Thoracic aorta (tissue), 2 donors: ENCODE measurements around the gene CYP46A1. TPM values are rescaled to one million over a fixed set of nuclear protein-coding genes. Genes with fewer than 3 reads are reported as not detected.

Experiments used
- ATAC-seq: fragments of 150-250 bp; one replicate; pipeline ENCODE4 v1.8.0; 2017; ENCODE audit warnings: low read depth; ENCODE audit not compliant: insufficient number of reproducible peaks, low FRiP score
- DNase-seq: peaks from one replicate; pipeline ENCODE4 v3.0.0-alpha.2; 2020; ENCODE audit warnings: low spot score
- H3K27ac ChIP-seq, 2 donors: fragments of 200-600 bp; sonication (generic); 1 replicate in 1 of 2; 2 replicates in 1 of 2; pipeline ENCODE4 v1.5.1; 2016; ENCODE audit warnings: mild to moderate bottlenecking in 2 of 2, moderate library complexity in 2 of 2
- H3K27me3 ChIP-seq: fragments of 200-600 bp; sonication (generic); replicated peaks from 2 replicates; pipeline ENCODE4 v1.6.0; 2016; ENCODE audit warnings: mild to moderate bottlenecking; ENCODE audit not compliant: insufficient read depth
- H3K36me3 ChIP-seq: fragments of 200-600 bp; sonication (generic); one replicate; pipeline ENCODE4 v1.5.1; 2016
- H3K4me1 ChIP-seq, 2 donors: fragments of 200-600 bp; sonication (generic); 1 replicate in 1 of 2; 2 replicates in 1 of 2; pipeline versions ENCODE4 v1.5.1 to v1.6.0; 2016; ENCODE audit warnings: low read depth in 2 of 2, mild to moderate bottlenecking in 1 of 2; ENCODE audit not compliant: control insufficient read depth in 1 of 2
- H3K4me3 ChIP-seq: fragments of 200-600 bp; sonication (generic); 2 replicates; pipeline ENCODE4 v1.5.1; 2016; ENCODE audit warnings: mild to moderate bottlenecking
- H3K9me3 ChIP-seq: fragments of 200-600 bp; sonication (generic); 2 replicates; pipeline ENCODE4 v1.5.1; 2016
- total RNA-seq, 2 donors: library from RNA; depleted of rRNA; stranded (reverse); fragments of >200 nt; gene quantifications; one replicate each; pipeline versions ENCODE4 v1.1.0 to v1.2.3, GENCODE V29; 2016
- TF ChIP-seq, protein P1 (sequence below): fragments of 200-600 bp; sonication (generic); IDR thresholded peaks from one replicate; pipeline ENCODE4 v1.5.1; 2019; ENCODE audit warnings: antibody characterized with exemption

The CYP46A1 gene
- total RNA-seq, 2 donors from 2014 or later, result 0.68 to 1.3 TPM

DNA sequence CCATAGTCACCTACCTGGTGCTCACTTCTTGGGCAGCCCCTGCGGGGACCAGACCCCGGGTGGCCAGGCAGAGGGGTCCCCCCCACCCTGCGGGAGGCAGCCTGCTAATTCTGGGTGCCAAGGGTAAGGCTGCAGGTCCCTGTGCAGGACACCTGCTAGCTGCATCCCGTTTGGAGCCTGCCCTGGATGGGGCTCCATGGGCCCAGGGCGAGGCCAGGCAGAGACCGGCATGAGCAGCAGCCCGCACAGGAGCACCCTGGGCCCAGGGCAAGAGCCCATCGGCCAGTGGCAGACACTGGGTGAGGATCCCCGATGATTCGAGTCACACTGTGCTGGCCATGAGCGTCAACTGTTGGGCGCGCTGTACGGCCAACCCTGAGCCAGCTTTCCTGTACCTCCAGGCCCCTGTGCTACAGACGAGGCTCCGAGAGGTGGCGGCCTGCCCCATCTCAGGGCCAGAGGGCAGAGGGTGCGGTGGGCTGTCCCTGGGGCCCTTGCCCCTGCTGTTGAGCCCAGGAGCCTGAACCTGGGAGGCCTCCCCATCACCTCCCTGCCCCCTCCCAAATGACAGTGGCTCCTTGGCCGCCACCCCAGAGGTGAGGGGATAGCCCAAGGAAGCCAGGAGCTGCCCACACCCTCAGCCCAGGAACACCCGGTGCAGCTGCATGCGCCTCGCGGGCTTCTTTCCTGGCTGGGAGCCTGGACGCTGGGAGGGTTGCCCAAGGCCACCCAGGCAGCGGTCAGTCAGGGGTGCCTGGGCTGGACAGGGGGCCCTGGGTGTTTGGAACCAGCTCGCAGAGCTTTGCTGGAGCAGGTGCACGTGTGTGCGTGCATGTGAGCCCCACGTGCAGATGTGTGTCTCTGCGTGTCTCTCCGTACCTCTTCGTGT lies 47.7 kb downstream of the CYP46A1 start:
- Histone ChIP-seq H3K4me1 (peaks cover 5 to 23% of the 10 kb centered on the region in 2 donors), H3K27me3 (no peaks in the 10 kb centered on the region), H3K4me3 (no peak overlapping the region), H3K9me3 (no peaks in the 10 kb centered on the region), H3K27ac (no peak overlapping the region), H3K36me3 (no peaks in the 10 kb centered on the region)
- TF ChIP-seq, protein P1, sequence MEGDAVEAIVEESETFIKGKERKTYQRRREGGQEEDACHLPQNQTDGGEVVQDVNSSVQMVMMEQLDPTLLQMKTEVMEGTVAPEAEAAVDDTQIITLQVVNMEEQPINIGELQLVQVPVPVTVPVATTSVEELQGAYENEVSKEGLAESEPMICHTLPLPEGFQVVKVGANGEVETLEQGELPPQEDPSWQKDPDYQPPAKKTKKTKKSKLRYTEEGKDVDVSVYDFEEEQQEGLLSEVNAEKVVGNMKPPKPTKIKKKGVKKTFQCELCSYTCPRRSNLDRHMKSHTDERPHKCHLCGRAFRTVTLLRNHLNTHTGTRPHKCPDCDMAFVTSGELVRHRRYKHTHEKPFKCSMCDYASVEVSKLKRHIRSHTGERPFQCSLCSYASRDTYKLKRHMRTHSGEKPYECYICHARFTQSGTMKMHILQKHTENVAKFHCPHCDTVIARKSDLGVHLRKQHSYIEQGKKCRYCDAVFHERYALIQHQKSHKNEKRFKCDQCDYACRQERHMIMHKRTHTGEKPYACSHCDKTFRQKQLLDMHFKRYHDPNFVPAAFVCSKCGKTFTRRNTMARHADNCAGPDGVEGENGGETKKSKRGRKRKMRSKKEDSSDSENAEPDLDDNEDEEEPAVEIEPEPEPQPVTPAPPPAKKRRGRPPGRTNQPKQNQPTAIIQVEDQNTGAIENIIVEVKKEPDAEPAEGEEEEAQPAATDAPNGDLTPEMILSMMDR, result no peak
- no peak for ATAC-seq
- no peak for DNase-seq

DNA sequence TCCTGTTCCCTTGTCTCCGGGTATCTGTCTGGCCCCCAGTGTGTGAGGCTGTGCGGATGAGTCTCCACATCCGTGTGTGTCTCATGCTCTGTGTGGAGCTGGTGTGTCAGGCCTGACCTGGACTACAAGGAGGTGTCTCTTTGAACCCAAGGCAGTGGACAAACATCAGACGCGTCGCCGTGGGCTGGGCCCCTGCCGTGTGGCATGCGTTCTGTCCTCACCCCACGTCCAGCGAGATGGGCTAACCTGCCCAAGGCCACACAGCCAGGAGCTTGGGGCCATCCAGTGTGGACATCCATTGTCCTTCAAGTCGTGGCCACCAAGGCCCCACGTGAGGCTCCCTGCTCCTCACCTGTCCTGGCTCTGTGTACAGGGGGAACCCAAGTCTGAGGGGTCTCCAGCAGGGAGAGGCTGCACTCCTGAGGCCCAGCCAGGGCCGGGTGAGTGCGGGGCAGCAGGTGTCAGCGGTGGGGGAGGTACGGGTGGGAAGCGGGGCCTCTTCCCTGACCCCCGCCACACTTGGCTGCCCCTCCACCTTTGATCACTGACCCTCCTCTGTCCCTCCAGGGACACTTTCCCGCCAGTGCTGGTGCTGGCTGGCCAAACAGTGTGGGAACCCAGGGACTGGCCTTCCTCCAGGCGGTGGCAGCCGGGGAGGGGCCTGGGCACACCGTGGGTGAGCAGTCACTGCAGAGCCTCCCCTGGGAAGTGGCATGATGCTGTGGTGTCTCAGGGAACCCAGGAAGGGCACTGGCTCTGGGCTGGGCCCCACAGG lies 48.5 kb downstream of the CYP46A1 start:
- Histone ChIP-seq H3K4me3 (no peak overlapping the region), H3K9me3 (no peaks in the 10 kb centered on the region), H3K36me3 (no peaks in the 10 kb centered on the region), H3K27ac (no peak overlapping the region), H3K4me1 (peaks cover 5 to 29% of the 10 kb centered on the region in 2 donors), H3K27me3 (no peaks in the 10 kb centered on the region)
- DNase-seq, result no peak
- TF ChIP-seq, protein P1, result no peak
- ATAC-seq, result no peak

DNA sequence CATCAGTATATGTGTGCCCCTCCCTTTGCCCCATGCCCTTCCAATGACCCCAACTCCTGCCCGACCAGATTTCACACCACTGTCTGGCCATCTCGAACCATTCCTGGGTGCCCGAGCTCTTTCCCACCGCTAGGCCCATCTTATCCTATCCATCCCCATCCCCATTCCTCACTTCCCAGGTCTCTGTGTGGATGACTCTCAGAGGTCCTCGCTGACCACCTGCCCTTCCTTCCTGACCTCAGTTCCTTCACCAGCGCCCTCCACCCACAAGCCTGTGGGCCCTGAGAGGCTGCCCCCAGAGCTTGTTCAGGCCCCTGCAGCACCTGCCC lies 49.1 kb downstream of the CYP46A1 start:
- Histone ChIP-seq H3K27me3 (no peaks in the 10 kb centered on the region), H3K27ac (no peak overlapping the region), H3K36me3 (no peaks in the 10 kb centered on the region), H3K9me3 (no peaks in the 10 kb centered on the region), H3K4me1 (peaks cover 5 to 33% of the 10 kb centered on the region in 2 donors), H3K4me3 (no peak overlapping the region)
- ATAC-seq (no peak), DNase-seq (no peak)
- TF ChIP-seq, protein P1, result no peak

DNA sequence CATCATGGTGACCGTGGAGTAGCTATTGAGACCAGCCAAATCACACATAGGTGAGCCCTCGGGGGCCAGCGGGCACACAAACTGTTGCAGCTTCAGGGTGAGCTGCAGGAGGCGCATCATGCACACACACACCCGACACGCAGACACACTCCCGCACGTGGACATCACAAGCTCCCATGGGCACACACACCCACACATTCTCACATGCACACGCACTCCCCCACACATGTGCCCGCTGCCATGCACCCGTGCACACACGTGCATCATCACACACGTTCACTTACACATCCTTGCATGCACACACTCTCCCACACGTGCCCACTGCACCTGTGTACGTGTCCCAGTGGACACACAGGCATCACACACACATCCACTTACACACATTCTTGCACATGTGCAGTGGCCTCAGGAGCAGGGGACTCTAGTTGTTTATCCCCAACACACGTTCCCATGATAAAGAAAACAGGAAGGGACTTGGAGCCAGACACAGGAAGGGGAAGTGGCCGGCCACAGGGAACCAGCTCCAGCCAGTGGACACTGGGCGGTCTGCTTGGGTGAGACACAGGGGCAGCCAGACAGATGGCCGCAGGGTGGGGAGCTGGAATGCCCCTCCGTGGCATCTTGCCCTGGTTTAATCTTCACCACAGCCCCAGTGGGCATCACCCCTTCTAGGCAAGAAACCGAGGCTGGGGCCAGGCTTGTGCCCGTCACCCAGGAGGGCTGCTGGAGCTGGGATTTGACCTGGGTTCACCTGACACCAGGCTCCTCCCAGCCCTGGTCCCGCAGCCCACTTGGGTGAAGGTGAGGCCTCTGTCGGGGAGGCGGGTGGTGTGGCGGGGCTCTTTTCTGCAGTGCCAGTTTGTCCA lies 49.7 kb downstream of the CYP46A1 start:
- TF ChIP-seq, protein P1, result no peak
- DNase-seq (no peak), ATAC-seq (no peak)
- H3K4me3 ChIP-seq, result no peak overlapping the region
- no peak overlapping the region for H3K27ac ChIP-seq
- no peaks in the 10 kb centered on the region for H3K36me3 ChIP-seq
- peaks cover 9 to 39% of the 10 kb centered on the region in 2 donors for H3K4me1 ChIP-seq
- H3K9me3 ChIP-seq, result no peaks in the 10 kb centered on the region
- H3K27me3 ChIP-seq, result no peaks in the 10 kb centered on the region
